Fibroblast of lung (primary cell): ENCODE results near the gene SBNO1.

ENCODE experiments used
- EZH2 ChIP-seq: IDR thresholded peaks from 2 replicates; pipeline ENCODE4 v1.5.1; 2012; ENCODE audit warnings: low read length, control low read depth, mild to moderate bottlenecking; ENCODE audit errors: missing control alignments
- TF ChIP-seq, protein P1 (sequence below), 2 donors: IDR thresholded peaks in 1 of 2; conservative IDR thresholded peaks in 1 of 2; 1 replicate in 1 of 2; 2 replicates in 1 of 2; pipeline ENCODE4 v1.5.1; 2011 to 2012; ENCODE audit warnings: low read length in 2 of 2, control low read depth in 1 of 2, inconsistent platforms in 1 of 2, low read depth in 1 of 2, mild to moderate bottlenecking in 1 of 2

- TF ChIP-seq, protein P1, sequence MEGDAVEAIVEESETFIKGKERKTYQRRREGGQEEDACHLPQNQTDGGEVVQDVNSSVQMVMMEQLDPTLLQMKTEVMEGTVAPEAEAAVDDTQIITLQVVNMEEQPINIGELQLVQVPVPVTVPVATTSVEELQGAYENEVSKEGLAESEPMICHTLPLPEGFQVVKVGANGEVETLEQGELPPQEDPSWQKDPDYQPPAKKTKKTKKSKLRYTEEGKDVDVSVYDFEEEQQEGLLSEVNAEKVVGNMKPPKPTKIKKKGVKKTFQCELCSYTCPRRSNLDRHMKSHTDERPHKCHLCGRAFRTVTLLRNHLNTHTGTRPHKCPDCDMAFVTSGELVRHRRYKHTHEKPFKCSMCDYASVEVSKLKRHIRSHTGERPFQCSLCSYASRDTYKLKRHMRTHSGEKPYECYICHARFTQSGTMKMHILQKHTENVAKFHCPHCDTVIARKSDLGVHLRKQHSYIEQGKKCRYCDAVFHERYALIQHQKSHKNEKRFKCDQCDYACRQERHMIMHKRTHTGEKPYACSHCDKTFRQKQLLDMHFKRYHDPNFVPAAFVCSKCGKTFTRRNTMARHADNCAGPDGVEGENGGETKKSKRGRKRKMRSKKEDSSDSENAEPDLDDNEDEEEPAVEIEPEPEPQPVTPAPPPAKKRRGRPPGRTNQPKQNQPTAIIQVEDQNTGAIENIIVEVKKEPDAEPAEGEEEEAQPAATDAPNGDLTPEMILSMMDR (conservative IDR thresholded peaks at IDR 0.05 in 1 of 2, IDR thresholded peaks at IDR 0.05 in 1 of 2; ENCODE audit: low read depth in 1 of 2, low read length in 2 of 2): no peak
- TF ChIP-seq EZH2: no peak
These were observed 94.8 kb downstream of the SBNO1 start for GRCh38 chr12:123269896-123270213.
